ENCODE results near the gene SRMS. TPM values are rescaled to one million over a fixed set of nuclear protein-coding genes. Genes with fewer than 3 reads are reported as not detected.

Gene SRMS
- total and polyA plus RNA-seq, 4 donors: 0.06 TPM; not detected in 3

- peaks cover 0 to 11% (median 0%) of the 10 kb centered on the region in 5 donors for H3K4me1 ChIP-seq (ENCODE audit: control insufficient read depth in 5 of 5, insufficient read depth in 5 of 5, low read length in 5 of 5)
- WGBS, 2 donors: 54 to 72% methylated on average over 24 to 28 of the region's 28 CpGs
- H3K4me3 ChIP-seq: no peak overlapping the region
- TF ChIP-seq CTCF (IDR thresholded peaks at IDR 0.05; ENCODE audit: control extremely low read depth, extremely low read depth): no peak
- DNase-seq (no peak), ATAC-seq (ENCODE audit: insufficient read depth, low FRiP score) (no peak)
- peaks cover 0 to 10% (median 5%) of the 10 kb centered on the region in 3 donors for H3K27me3 ChIP-seq (ENCODE audit: control insufficient read depth in 3 of 3, insufficient read depth in 3 of 3, low read length in 2 of 3)
- H3K9ac ChIP-seq (ENCODE audit: insufficient read depth in 1 of 2, low read length in 2 of 2): no peak overlapping the region
- H3K9me3 ChIP-seq (ENCODE audit: control insufficient read depth in 4 of 4, insufficient read depth in 3 of 4, low read length in 3 of 4): no peaks in the 10 kb centered on the region
- H3K36me3 ChIP-seq (ENCODE audit: control insufficient read depth in 4 of 4, insufficient read depth in 4 of 4, low read length in 4 of 4): no peaks in the 10 kb centered on the region
- H3K27ac ChIP-seq (ENCODE audit: low read depth in 1 of 2, low read length in 1 of 2): peak overlapping the region in 1 of 2 donors; percentile 42
These were observed 13.6 kb downstream of the SRMS start for GRCh38 chr20:63533871-63534393.

GRCh38 chr20:63533388-63533787 lies 14.2 kb downstream of the SRMS start:
- Histone ChIP-seq H3K9me3 (ENCODE audit: control insufficient read depth in 4 of 4, insufficient read depth in 3 of 4, low read length in 3 of 4) (no peaks in the 10 kb centered on the region), H3K36me3 (ENCODE audit: control insufficient read depth in 4 of 4, insufficient read depth in 4 of 4, low read length in 4 of 4) (no peaks in the 10 kb centered on the region), H3K27ac (ENCODE audit: low read depth in 1 of 2, low read length in 1 of 2) (no peak overlapping the region), H3K27me3 (ENCODE audit: control insufficient read depth in 3 of 3, insufficient read depth in 3 of 3, low read length in 2 of 3) (peaks cover 0 to 10% (median 5%) of the 10 kb centered on the region in 3 donors), H3K9ac (ENCODE audit: insufficient read depth in 1 of 2, low read length in 2 of 2) (no peak overlapping the region), H3K4me1 (ENCODE audit: control insufficient read depth in 5 of 5, insufficient read depth in 5 of 5, low read length in 5 of 5) (peaks cover 0 to 11% (median 0%) of the 10 kb centered on the region in 5 donors), H3K4me3 (no peak overlapping the region)
- no peak for TF ChIP-seq CTCF (IDR thresholded peaks at IDR 0.05; ENCODE audit: control extremely low read depth, extremely low read depth)
- DNase-seq (no peak), ATAC-seq (ENCODE audit: insufficient read depth, low FRiP score) (no peak)
- WGBS, 2 donors: 81 to 89% methylated on average over 13 to 14 of the region's 14 CpGs

GRCh38 chr20:63532449-63532971 lies 15.0 kb downstream of the SRMS start:
- Histone ChIP-seq H3K4me3 (no peak overlapping the region), H3K27me3 (ENCODE audit: control insufficient read depth in 3 of 3, insufficient read depth in 3 of 3, low read length in 2 of 3) (peaks cover 0 to 10% (median 5%) of the 10 kb centered on the region in 3 donors), H3K36me3 (ENCODE audit: control insufficient read depth in 4 of 4, insufficient read depth in 4 of 4, low read length in 4 of 4) (no peaks in the 10 kb centered on the region), H3K4me1 (ENCODE audit: control insufficient read depth in 5 of 5, insufficient read depth in 5 of 5, low read length in 5 of 5) (peaks cover 0 to 11% (median 0%) of the 10 kb centered on the region in 5 donors), H3K9ac (ENCODE audit: insufficient read depth in 1 of 2, low read length in 2 of 2) (no peak overlapping the region), H3K9me3 (ENCODE audit: control insufficient read depth in 4 of 4, insufficient read depth in 3 of 4, low read length in 3 of 4) (no peaks in the 10 kb centered on the region), H3K27ac (ENCODE audit: low read depth in 1 of 2, low read length in 1 of 2) (no peak overlapping the region)
- no peak for TF ChIP-seq CTCF (IDR thresholded peaks at IDR 0.05; ENCODE audit: control extremely low read depth, extremely low read depth)
- 77 to 82% methylated on average over 24 of the region's 24 CpGs for WGBS, 2 donors
- ATAC-seq (ENCODE audit: insufficient read depth, low FRiP score): no peak
- peak in 1 of 3 donors; percentile 6 for DNase-seq

All from lung (tissue), 12 donors.